Liver (tissue), 9 donors: ENCODE data around the gene HEMGN. TPM values are rescaled to one million over a fixed set of nuclear protein-coding genes. Genes with fewer than 3 reads are reported as not detected.
"Not testable (repeated sequence)": the region's sequence is repeated elsewhere in the genome, so short reads cannot be mapped to it uniquely, and the experiment has no call there.

Experiments used
- DNase-seq: peaks from one replicate; pipeline ENCODE4 v3.0.0-alpha.2; 2017; ENCODE audit warnings: low spot score
- H3K27ac ChIP-seq, 2 donors: one replicate each; pipeline ENCODE4 v1.7.0; 2013; ENCODE audit warnings: inconsistent platforms in 2 of 2, low read length in 2 of 2, control low read depth in 1 of 2, low read depth in 1 of 2, mild to moderate bottlenecking in 1 of 2
- H3K27me3 ChIP-seq, 4 donors: one replicate each; pipeline versions ENCODE4 v1.6.1 to v1.7.0; 2013; ENCODE audit warnings: low read length in 3 of 4, inconsistent platforms in 1 of 4, mild to moderate bottlenecking in 1 of 4, moderate library complexity in 1 of 4; ENCODE audit not compliant: control insufficient read depth in 4 of 4, insufficient read depth in 4 of 4
- H3K36me3 ChIP-seq, 4 donors: one replicate each; pipeline versions ENCODE4 v1.6.1 to v1.7.0; 2013; ENCODE audit warnings: low read length in 3 of 4, mild to moderate bottlenecking in 3 of 4, low read depth in 1 of 4, moderate library complexity in 1 of 4; ENCODE audit not compliant: control insufficient read depth in 4 of 4, insufficient read depth in 3 of 4
- H3K4me1 ChIP-seq, 4 donors: one replicate each; pipeline versions ENCODE4 v1.6.1 to v1.7.0; 2013; ENCODE audit warnings: low read length in 3 of 4, mild to moderate bottlenecking in 3 of 4, moderate library complexity in 1 of 4; ENCODE audit not compliant: control insufficient read depth in 4 of 4, insufficient read depth in 4 of 4
- H3K4me3 ChIP-seq, 3 donors: one replicate each; pipeline versions ENCODE4 v1.6.1 to v1.7.0; 2013; ENCODE audit warnings: low read length in 3 of 3, control low read depth in 1 of 3, low read depth in 1 of 3, mild to moderate bottlenecking in 1 of 3
- H3K9ac ChIP-seq, 2 donors: one replicate each; pipeline ENCODE4 v1.7.0; 2013; ENCODE audit warnings: low read length in 2 of 2, mild to moderate bottlenecking in 2 of 2, moderate library complexity in 2 of 2, control low read depth in 1 of 2, low read depth in 1 of 2
- H3K9me3 ChIP-seq, 4 donors: one replicate each; pipeline versions ENCODE4 v1.6.1 to v1.7.0; 2013; ENCODE audit warnings: low read length in 3 of 4; ENCODE audit not compliant: control insufficient read depth in 4 of 4
- EGR1 ChIP-seq, 2 donors: IDR thresholded peaks; 2 replicates each; pipeline ENCODE4 v1.6.1; 2016 to 2018; ENCODE audit warnings: antibody characterized with exemption in 2 of 2, low read depth in 2 of 2
- FOXA2 ChIP-seq: IDR thresholded peaks from 2 replicates; pipeline ENCODE4 v1.6.1; 2016; ENCODE audit warnings: antibody characterized with exemption
- GABPA ChIP-seq, 2 donors: IDR thresholded peaks in 1 of 2; conservative IDR thresholded peaks in 1 of 2; 2 replicates each; pipeline ENCODE4 v1.6.1; 2016; ENCODE audit warnings: antibody characterized with exemption in 2 of 2, mild to moderate bottlenecking in 1 of 2, moderate library complexity in 1 of 2
- HNF4A ChIP-seq, 2 donors: conservative IDR thresholded peaks; 2 replicates each; pipeline ENCODE4 v1.6.1; 2016; ENCODE audit warnings: antibody characterized with exemption in 2 of 2, mild to moderate bottlenecking in 2 of 2
- HNF4G ChIP-seq: IDR thresholded peaks from 2 replicates; pipeline ENCODE4 v1.6.1; 2016; ENCODE audit warnings: antibody characterized with exemption
- NR2F2 ChIP-seq: IDR thresholded peaks from 2 replicates; pipeline ENCODE4 v1.6.1; 2016; ENCODE audit warnings: antibody characterized with exemption
- RAD21 ChIP-seq, 2 donors: IDR thresholded peaks; 2 replicates each; pipeline ENCODE4 v1.6.1; 2016; ENCODE audit warnings: antibody characterized with exemption in 2 of 2, mild to moderate bottlenecking in 2 of 2
- RXRA ChIP-seq, 2 donors: IDR thresholded peaks; 2 replicates each; pipeline ENCODE4 v1.6.1; 2017 to 2018; ENCODE audit warnings: antibody characterized with exemption in 2 of 2, mild to moderate bottlenecking in 1 of 2
- SP1 ChIP-seq: IDR thresholded peaks from 2 replicates; pipeline ENCODE4 v1.6.1; 2018; ENCODE audit warnings: antibody characterized with exemption, mild to moderate bottlenecking
- TAF1 ChIP-seq: conservative IDR thresholded peaks from 2 replicates; pipeline ENCODE4 v1.6.1; 2016; ENCODE audit warnings: antibody characterized with exemption, mild to moderate bottlenecking
- YY1 ChIP-seq: IDR thresholded peaks from 2 replicates; pipeline ENCODE4 v1.6.1; 2016; ENCODE audit warnings: antibody characterized with exemption, mild to moderate bottlenecking
- WGBS: extraction: QIAGEN DNeasy Blood & Tissue Kit; methylation state at CpG from one replicate; pipeline ENCODE4 v1.1.7; 2013; 5-methylcytosine and 5-hydroxymethylcytosine counted together
- polyA plus RNA-seq, 2 donors: library from polyadenylated mRNA; stranded (reverse) in 1 of 2; unstranded in 1 of 2; fragments of 200-250 nt in 1 of 2; fragments of >200 nt in 1 of 2; fragmentation: Nextera tagmentation in 1 of 2; extraction: Ambion mirVana in 1 of 2; gene quantifications; one replicate each; pipeline versions ENCODE4 v1.2.1 to v1.2.3, GENCODE V29; 2013 to 2015
- total RNA-seq, 2 donors: library from RNA; depleted of rRNA; stranded (reverse); fragments of >200 nt; gene quantifications; one replicate each; pipeline ENCODE4 v1.2.3, GENCODE V29; 2014
- TF ChIP-seq, protein P1 (sequence below): IDR thresholded peaks from 2 replicates; pipeline ENCODE4 v1.6.1; 2016; ENCODE audit warnings: antibody characterized with exemption
- TF ChIP-seq, protein P2 (sequence below): fragments of 150-350 bp; IDR thresholded peaks from 2 replicates; pipeline ENCODE4 v1.5.1; 2017; ENCODE audit warnings: improper control_type of control experiment, low read depth, low read length; ENCODE audit not compliant: missing input control
- donor health status: healthy.
- donor health status: healthy.
- donor health status: healthy.
- donor health status: healthy.
- donor health status: healthy.

Gene HEMGN
- total and polyA plus RNA-seq, 4 donors: 0.06 to 218 (median 0.08) TPM; not detected in 1

DNA sequence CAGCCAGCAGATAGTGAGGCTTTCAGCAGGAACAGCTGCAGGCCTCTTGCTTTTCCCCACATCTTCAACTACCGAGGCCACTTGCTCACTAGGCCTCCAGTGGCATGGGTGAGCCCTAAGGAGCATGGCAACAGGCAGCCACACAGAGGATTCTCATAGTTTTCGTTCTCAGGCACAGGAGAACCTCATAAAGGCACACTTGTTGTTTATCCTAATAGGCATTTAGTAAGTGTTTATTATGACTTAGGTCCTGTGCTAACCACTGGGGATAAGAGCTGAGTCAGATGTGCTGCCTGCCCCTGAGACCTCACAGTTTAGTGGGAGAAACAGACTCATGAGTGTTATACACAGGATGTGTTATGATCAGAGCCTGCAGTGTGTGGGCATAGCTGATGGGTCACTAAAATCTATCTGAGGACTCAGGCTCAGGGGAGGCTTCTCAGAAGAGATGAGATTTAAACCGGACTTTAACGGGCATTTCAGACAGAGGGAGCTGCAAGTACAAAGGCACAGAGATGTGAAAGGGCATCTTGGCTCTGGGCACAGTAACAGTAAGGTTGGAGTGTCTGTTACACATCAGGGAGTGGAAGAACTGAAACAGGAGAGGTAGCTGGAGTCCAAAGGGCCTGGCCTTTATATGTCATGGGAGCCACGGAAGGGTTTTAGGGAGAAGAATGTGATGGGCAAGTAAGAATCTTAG lies 21.0 kb upstream of the HEMGN start:
- H3K4me1 ChIP-seq: no peaks in the 10 kb centered on the region
- H3K9ac ChIP-seq: no peak overlapping the region
- H3K27ac ChIP-seq: no peak overlapping the region
- H3K36me3 ChIP-seq: no peaks in the 10 kb centered on the region
- H3K4me3 ChIP-seq: no peak overlapping the region
- no peaks in the 10 kb centered on the region for H3K27me3 ChIP-seq
- 81% methylated on average over 5 of the region's 5 CpGs for WGBS
- TF ChIP-seq GABPA (IDR thresholded peaks at IDR 0.05 in 1 of 2, conservative IDR thresholded peaks at IDR 0.05 in 1 of 2) (no peak), TAF1 (no peak), SP1 (no peak), EGR1 (IDR thresholded peaks at IDR 0.05; ENCODE audit: low read depth in 2 of 2) (no peak), RXRA (IDR thresholded peaks at IDR 0.05) (no peak), HNF4G (no peak), HNF4A (conservative IDR thresholded peaks at IDR 0.05) (no peak), FOXA2 (no peak), YY1 (no peak)
- TF ChIP-seq, protein P1, sequence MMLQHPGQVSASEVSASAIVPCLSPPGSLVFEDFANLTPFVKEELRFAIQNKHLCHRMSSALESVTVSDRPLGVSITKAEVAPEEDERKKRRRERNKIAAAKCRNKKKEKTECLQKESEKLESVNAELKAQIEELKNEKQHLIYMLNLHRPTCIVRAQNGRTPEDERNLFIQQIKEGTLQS: no peak
- no peaks in the 10 kb centered on the region for H3K9me3 ChIP-seq
- DNase-seq: peak; percentile 37

DNA sequence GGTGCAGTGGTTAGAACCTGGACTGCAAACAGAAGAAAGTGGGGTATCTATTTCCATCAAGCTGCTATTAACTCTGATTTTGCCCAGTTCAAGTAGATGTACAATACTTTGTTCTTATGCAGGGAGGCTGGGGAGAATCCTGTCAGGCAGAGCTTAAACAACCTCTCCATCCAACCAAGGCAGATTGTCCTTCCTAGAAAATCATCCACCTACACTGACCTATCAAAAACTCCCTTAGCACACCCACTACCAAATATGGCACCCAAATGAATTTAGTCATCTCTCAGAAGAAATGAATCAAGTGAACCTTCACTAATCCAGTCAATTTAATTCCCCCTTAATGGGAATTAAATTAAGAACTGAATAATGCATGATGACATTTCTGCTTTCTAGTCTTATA lies 18.4 kb upstream of the HEMGN start:
- H3K27me3 ChIP-seq: no peaks in the 10 kb centered on the region
- H3K9me3 ChIP-seq: no peaks in the 10 kb centered on the region
- no peak for TF ChIP-seq NR2F2
- TF ChIP-seq EGR1 (IDR thresholded peaks at IDR 0.05; ENCODE audit: low read depth in 2 of 2): no peak
- no peaks in the 10 kb centered on the region for H3K4me1 ChIP-seq
- no peak overlapping the region for H3K9ac ChIP-seq
- DNase-seq: no peak
- H3K4me3 ChIP-seq: no peak overlapping the region
- H3K27ac ChIP-seq: no peak overlapping the region
- no peaks in the 10 kb centered on the region for H3K36me3 ChIP-seq

DNA sequence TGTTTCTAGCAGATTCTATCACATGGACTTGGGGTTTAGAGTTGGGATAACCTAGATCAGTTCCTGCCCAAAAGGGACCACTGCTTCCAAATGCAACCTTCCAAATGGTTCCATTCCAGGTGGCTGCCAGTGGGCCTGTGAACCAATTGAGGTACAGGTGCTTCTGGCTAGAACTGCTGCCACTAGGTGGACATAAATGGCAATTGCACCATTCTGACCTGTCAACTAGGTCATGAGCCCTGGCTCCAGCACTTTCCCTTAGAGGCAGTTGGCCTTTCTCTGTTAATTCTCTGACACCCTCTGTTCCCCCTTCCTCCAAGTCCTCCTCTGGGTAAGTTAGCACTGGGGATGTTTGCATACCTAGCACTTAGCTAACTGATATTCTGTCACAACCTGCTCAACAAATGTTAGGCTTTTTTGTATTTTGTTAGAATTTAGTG lies 16.6 kb upstream of the HEMGN start:
- TF ChIP-seq TAF1 (no peak), RXRA (IDR thresholded peaks at IDR 0.05) (peak; percentile 11 to 54), RAD21 (IDR thresholded peaks at IDR 0.05) (peak; percentile 73 to 82)
- TF ChIP-seq, protein P2, sequence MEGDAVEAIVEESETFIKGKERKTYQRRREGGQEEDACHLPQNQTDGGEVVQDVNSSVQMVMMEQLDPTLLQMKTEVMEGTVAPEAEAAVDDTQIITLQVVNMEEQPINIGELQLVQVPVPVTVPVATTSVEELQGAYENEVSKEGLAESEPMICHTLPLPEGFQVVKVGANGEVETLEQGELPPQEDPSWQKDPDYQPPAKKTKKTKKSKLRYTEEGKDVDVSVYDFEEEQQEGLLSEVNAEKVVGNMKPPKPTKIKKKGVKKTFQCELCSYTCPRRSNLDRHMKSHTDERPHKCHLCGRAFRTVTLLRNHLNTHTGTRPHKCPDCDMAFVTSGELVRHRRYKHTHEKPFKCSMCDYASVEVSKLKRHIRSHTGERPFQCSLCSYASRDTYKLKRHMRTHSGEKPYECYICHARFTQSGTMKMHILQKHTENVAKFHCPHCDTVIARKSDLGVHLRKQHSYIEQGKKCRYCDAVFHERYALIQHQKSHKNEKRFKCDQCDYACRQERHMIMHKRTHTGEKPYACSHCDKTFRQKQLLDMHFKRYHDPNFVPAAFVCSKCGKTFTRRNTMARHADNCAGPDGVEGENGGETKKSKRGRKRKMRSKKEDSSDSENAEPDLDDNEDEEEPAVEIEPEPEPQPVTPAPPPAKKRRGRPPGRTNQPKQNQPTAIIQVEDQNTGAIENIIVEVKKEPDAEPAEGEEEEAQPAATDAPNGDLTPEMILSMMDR: peak; percentile 63
- no peaks in the 10 kb centered on the region for H3K27me3 ChIP-seq
- no peak overlapping the region for H3K4me3 ChIP-seq
- no peak overlapping the region for H3K27ac ChIP-seq
- DNase-seq: peak; percentile 68
- H3K9ac ChIP-seq: no peak overlapping the region
- no peaks in the 10 kb centered on the region for H3K4me1 ChIP-seq
- H3K9me3 ChIP-seq: no peaks in the 10 kb centered on the region
- H3K36me3 ChIP-seq: no peaks in the 10 kb centered on the region

DNA sequence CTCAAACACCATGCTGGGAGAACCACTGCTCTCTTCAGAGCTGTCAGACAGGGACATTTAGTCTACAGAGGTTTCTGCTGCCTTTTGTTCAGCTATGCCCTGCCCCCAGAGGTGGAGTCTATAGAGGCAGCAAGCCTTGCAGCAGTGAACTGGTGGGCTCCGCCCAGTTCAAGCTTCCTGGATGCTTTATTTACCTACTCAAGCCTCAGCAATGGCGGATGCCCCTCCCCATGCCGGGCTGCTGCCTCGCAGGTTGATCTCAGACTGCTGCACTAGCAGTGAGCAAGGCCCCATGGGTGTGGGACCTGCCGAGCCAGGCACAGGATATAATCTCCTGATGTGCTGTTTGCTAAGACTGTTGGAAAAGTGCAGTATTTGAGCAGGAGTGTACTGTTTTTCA lies 12.9 kb upstream of the HEMGN start:
- not testable (repeated sequence) for H3K36me3 ChIP-seq, H3K4me1 ChIP-seq, H3K27ac ChIP-seq, DNase-seq, H3K9me3 ChIP-seq, H3K9ac ChIP-seq, H3K4me3 ChIP-seq, H3K27me3 ChIP-seq
- 86% methylated on average over 5 of the region's 5 CpGs for WGBS

DNA sequence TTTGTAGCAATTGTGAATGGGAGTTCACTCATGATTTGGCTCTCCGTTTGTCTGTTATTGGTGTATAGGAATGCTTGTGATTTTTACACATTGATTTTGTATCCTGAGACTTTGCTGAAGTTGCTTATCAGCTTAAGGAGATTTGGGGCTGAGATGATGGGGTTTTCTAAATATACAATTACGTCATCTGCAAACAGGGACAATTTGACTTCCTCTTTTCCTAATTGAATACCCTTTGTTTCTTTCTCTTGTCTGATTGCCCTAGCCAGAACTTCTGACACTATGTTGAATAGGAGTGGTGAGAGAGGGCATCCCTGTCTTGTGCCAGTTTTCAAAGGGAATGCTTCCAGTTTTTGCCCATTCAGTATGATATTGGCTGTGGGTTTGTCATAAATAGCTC lies 9.1 kb upstream of the HEMGN start:
- not testable (repeated sequence) for H3K36me3 ChIP-seq, H3K27me3 ChIP-seq, DNase-seq, H3K27ac ChIP-seq, H3K4me3 ChIP-seq, H3K9ac ChIP-seq, H3K9me3 ChIP-seq, H3K4me1 ChIP-seq
- WGBS: 46% methylated on average over 2 of the region's 2 CpGs

DNA sequence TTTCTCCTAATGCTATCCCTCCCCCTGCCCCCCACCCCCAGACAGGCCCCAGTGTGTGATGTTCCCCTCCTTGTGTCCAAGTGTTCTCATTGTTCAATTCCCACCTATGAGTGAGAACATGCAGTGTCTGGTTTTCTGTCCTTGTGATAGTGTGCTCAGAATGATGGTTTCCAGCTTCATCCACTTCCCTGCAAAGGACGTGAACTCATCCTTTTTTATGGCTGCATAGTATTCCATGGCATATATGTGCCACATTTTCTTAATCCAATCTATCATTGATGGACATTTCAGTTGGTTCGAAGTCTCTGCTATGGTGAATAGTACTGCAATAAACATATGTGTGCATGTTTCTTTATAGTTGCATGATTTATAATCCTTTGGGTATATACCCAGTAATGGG lies 7.5 kb upstream of the HEMGN start:
- H3K4me1 ChIP-seq, H3K9ac ChIP-seq, H3K9me3 ChIP-seq, H3K4me3 ChIP-seq, H3K27me3 ChIP-seq, H3K36me3 ChIP-seq, DNase-seq, H3K27ac ChIP-seq: not testable (repeated sequence)
- 76% methylated on average over 2 of the region's 2 CpGs for WGBS
